Adrenal gland (tissue), 12 donors: ENCODE data around the gene CYB561. TPM values are rescaled to one million over a fixed set of nuclear protein-coding genes. Genes with fewer than 3 reads are reported as not detected.

Experiments used
- DNase-seq, 7 donors: peaks; one replicate each; pipeline ENCODE4 v3.0.0-alpha.2; 2019 to 2020
- H3K27ac ChIP-seq, 5 donors: fragments of 200-600 bp; sonication (generic) in 4 of 5; 1 replicate in 3 of 5; 2 replicates in 2 of 5; pipeline versions ENCODE4 v1.5.1 to v1.8.0; 2016 to 2020; ENCODE audit warnings: mild to moderate bottlenecking in 1 of 5
- H3K27me3 ChIP-seq: fragments of 200-600 bp; 2 replicates; pipeline ENCODE4 v1.8.0; 2021
- H3K36me3 ChIP-seq, 2 donors: fragments of 200-600 bp; replicated peaks in 1 of 2; 1 replicate in 1 of 2; 2 replicates in 1 of 2; pipeline versions ENCODE4 v1.5.1 to v1.8.0; 2018 to 2022
- H3K4me1 ChIP-seq, 2 donors: fragments of 200-600 bp; replicated peaks in 1 of 2; 1 replicate in 1 of 2; 2 replicates in 1 of 2; pipeline versions ENCODE4 v1.5.1 to v1.8.0; 2018 to 2021
- H3K4me3 ChIP-seq, 4 donors: fragments of 200-600 bp; sonication (generic) in 3 of 4; one replicate each; pipeline ENCODE4 v1.5.1; 2016 to 2018
- H3K9me3 ChIP-seq, 3 donors: fragments of 200-600 bp; sonication (generic) in 1 of 3; replicated peaks in 1 of 3; 1 replicate in 2 of 3; 2 replicates in 1 of 3; pipeline versions ENCODE4 v1.5.1 to v1.8.0; 2016 to 2021
- CTCF ChIP-seq, 6 experiments: fragments of 450-650 bp in 4 of 6; fragments of 200-600 bp in 2 of 6; sonication (generic) in 1 of 6; IDR thresholded peaks; 1 replicate in 5 of 6; 2 replicates in 1 of 6; pipeline versions ENCODE4 v1.5.1 to v1.8.0; 2016 to 2021; ENCODE audit warnings: antibody characterized with exemption in 6 of 6, mild to moderate bottlenecking in 2 of 6, moderate library complexity in 1 of 6
- POLR2A ChIP-seq, 2 donors: fragments of 450-650 bp; IDR thresholded peaks; one replicate each; pipeline ENCODE4 v1.6.1; 2017; ENCODE audit warnings: antibody characterized with exemption in 2 of 2, mild to moderate bottlenecking in 2 of 2, moderate library complexity in 1 of 2
- WGBS, 4 donors: extraction: QIAGEN DNeasy Blood & Tissue Kit in 2 of 4; methylation state at CpG; one replicate each; pipeline versions ENCODE4 v1.1.5 to v1.1.7; 2013 to 2017; 5-methylcytosine and 5-hydroxymethylcytosine counted together
- intact Hi-C, 2 donors: fragments of 100-400 bp; cut with DNase I; formaldehyde crosslinking; loops; one replicate each; pipeline versions ENCODE4 v1.14.1 to v1.15.0; 2022 to 2023
- polyA plus RNA-seq, 3 donors: library from polyadenylated mRNA; stranded (reverse); fragments of 200-250 nt in 2 of 3; fragments of 350-450 nt in 1 of 3; fragmentation: Illumina TruSeq in 1 of 3; extraction: RNeasy Lipid Tissue Mini Kit (QIAGEN cat#74804) in 1 of 3; gene quantifications; one replicate each; pipeline ENCODE4 v1.2.3, GENCODE V29; 2013 to 2014
- total RNA-seq, 9 donors: library from RNA; depleted of rRNA in 4 of 9; stranded (reverse); fragments of >200 nt in 4 of 9; fragments of 120-200 nt in 1 of 9; fragmentation: NEBNext Ultra II Directional in 1 of 9; extraction: Animal tissue kit (Norgen Biotek cat#: 25700) in 1 of 9; gene quantifications; one replicate each; pipeline versions ENCODE4 v1.1.0 to v1.2.4, GENCODE V29; 2013 to 2023
- donor health status: healthy with polysubstance abuse.
- donor health status: Bipolar disorder and iron deficiency.
- donor health status: DM: yes; HTN: yes; CAD: no.
- donor health status: DM: no; HTN: no; CAD: no.
- donor health status: DM: no; HTN: no; CAD: no.
- donor health status: DM: yes; HTN: yes; CAD: no.

CYB561 gene
- total and polyA plus RNA-seq, 12 donors: 14.3 to 195 (median 68.4) TPM

DNA sequence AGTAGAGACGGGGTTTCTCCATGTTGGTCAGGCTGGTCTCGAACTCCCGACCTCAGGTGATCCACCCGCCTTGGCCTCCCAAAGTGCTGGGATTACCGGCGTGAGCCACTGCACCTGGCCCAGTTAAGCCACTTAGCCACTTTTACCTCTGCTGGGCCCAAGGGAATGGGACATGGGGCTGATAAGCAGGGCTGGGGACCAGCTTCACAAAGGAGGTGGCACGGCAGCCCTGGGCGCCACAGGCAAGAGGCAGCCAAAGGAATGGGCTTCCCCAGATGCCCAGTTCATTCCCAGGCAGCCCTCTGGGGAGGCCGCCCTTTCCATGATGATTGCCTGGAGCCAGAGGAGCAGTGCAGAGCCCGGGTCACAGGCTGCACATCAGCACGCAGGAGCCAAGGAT lies 5.0 kb upstream of the CYB561 start:
- 84 to 97% (median 88%) methylated on average over 10 to 11 of the region's 11 CpGs for WGBS, 4 donors
- Histone ChIP-seq H3K27me3 (no peaks in the 10 kb centered on the region), H3K27ac (no peak overlapping the region), H3K4me1 (peaks cover 13 to 45% of the 10 kb centered on the region in 2 donors), H3K4me3 (no peak overlapping the region), H3K9me3 (no peaks in the 10 kb centered on the region), H3K36me3 (no peaks in the 10 kb centered on the region)
- TF ChIP-seq CTCF (IDR thresholded peaks at IDR 0.05): no peak
- TF ChIP-seq POLR2A (IDR thresholded peaks at IDR 0.05): no peak
- intact Hi-C loops: no loop called here
- peak in 1 of 7 donors; percentile 13 for DNase-seq

DNA sequence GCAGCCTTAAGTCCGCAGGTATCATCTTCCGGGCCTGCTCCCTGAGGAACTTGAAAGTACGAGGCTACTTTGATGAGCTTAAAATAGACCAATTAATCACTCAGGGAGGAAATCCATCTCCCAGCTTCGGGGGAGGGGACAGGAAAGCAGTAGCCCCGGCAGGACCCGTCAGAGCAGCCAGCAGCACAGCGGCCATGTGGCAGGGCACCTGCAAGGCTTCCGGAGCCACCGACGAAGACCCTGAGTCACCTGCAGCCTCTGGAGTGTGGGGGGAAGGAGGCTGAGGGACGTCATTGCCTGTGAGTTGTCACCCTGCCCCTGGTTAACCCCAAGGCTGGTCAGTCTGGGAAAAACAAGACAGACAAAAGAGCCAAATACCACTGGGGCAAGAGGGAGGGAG lies 4.4 kb upstream of the CYB561 start:
- WGBS, 4 donors: 3 to 22% (median 11%) methylated on average over 8 to 11 of the region's 11 CpGs
- TF ChIP-seq CTCF (IDR thresholded peaks at IDR 0.05) (no peak), POLR2A (IDR thresholded peaks at IDR 0.05) (no peak)
- no peaks in the 10 kb centered on the region for H3K27me3 ChIP-seq
- H3K27ac ChIP-seq: peak overlapping the region in 2 of 5 donors; percentile 15 to 47
- no peaks in the 10 kb centered on the region for H3K36me3 ChIP-seq
- intact Hi-C loops: no loop called here
- peaks cover 15 to 45% of the 10 kb centered on the region in 2 donors for H3K4me1 ChIP-seq
- no peaks in the 10 kb centered on the region for H3K9me3 ChIP-seq
- DNase-seq: peak in 6 of 7 donors; percentile 61 to 83 (median 74)
- no peak overlapping the region for H3K4me3 ChIP-seq

DNA sequence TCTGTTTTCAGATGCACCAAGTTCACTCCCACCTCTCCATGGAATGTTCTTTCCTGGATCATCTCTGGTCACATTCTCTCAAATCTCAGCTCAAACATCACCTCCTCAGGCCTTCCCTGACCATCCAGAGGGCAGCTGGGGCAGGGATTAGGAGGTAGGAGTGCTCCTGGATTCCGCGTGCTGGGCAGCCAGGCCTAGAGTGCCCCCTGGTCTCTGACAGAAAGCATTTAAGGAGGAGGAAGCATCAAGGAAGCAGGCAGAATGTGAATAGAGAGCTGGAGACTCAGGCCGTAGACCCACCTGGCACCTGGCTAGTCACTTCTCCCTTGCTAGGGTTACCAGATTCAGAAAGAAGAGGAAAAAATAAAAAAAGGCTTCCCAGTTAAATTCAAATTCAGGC lies 2.5 kb upstream of the CYB561 start:
- Histone ChIP-seq H3K36me3 (no peaks in the 10 kb centered on the region), H3K27me3 (no peaks in the 10 kb centered on the region), H3K4me3 (no peak overlapping the region), H3K4me1 (peaks cover 22 to 53% of the 10 kb centered on the region in 2 donors), H3K27ac (no peak overlapping the region), H3K9me3 (no peaks in the 10 kb centered on the region)
- intact Hi-C loops: no loop called here
- TF ChIP-seq POLR2A (IDR thresholded peaks at IDR 0.05) (no peak), CTCF (IDR thresholded peaks at IDR 0.05) (no peak)
- 91 to 95% (median 93%) methylated on average over 3 of the region's 3 CpGs for WGBS, 4 donors
- DNase-seq: no peak

GRCh38 chr17:63447471-63448009 lies 1.4 kb upstream of the CYB561 start:
- 63 to 69% (median 65%) methylated on average over 8 to 12 of the region's 12 CpGs for WGBS, 4 donors
- no peaks in the 10 kb centered on the region for H3K27me3 ChIP-seq
- H3K27ac ChIP-seq: peak overlapping the region in 2 of 5 donors; percentile 83 to 89
- H3K4me1 ChIP-seq: peaks cover 18 to 45% of the 10 kb centered on the region in 2 donors
- no peaks in the 10 kb centered on the region for H3K36me3 ChIP-seq
- intact Hi-C loops: no loop called here
- H3K4me3 ChIP-seq: no peak overlapping the region
- DNase-seq: no peak
- no peak for TF ChIP-seq CTCF (IDR thresholded peaks at IDR 0.05)
- no peak for TF ChIP-seq POLR2A (IDR thresholded peaks at IDR 0.05)
- no peaks in the 10 kb centered on the region for H3K9me3 ChIP-seq
